Raji (cell line): ENCODE results near the gene B3GNT2.

Experiments used
- POLR2A ChIP-seq: IDR thresholded peaks from 2 replicates; pipeline ENCODE4 v1.6.1; 2011; ENCODE audit warnings: low read depth, low read length, control low read depth; ENCODE audit not compliant: insufficient read depth

B3GNT2 gene

GRCh38 chr2:62178741-62179271 is 17.1 kb upstream of the B3GNT2 start:
- no peak for TF ChIP-seq POLR2A

DNA sequence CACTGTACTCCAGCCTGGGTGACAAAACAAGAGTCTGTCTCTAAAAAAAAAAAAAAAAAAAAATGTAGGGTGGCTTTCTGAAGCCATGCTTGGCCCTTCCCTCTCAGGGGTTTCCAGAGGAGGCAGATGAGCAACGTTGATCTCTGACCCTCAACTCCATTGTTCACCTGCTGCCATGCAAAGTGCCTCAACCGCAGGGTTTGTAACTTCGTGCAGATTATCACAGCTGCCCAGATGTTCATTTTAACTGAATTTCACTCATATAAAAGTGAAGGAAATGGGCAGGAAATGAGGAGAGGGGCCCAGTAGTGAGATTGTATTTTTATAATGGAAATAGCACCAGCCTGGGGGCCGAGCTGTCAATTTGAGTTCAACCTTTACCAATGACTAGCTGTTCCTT is 14.9 kb upstream of the B3GNT2 start:
- TF ChIP-seq POLR2A, result no peak

GRCh38 chr2:62181843-62182242 is 14.1 kb upstream of the B3GNT2 start:
- TF ChIP-seq POLR2A, result no peak

DNA sequence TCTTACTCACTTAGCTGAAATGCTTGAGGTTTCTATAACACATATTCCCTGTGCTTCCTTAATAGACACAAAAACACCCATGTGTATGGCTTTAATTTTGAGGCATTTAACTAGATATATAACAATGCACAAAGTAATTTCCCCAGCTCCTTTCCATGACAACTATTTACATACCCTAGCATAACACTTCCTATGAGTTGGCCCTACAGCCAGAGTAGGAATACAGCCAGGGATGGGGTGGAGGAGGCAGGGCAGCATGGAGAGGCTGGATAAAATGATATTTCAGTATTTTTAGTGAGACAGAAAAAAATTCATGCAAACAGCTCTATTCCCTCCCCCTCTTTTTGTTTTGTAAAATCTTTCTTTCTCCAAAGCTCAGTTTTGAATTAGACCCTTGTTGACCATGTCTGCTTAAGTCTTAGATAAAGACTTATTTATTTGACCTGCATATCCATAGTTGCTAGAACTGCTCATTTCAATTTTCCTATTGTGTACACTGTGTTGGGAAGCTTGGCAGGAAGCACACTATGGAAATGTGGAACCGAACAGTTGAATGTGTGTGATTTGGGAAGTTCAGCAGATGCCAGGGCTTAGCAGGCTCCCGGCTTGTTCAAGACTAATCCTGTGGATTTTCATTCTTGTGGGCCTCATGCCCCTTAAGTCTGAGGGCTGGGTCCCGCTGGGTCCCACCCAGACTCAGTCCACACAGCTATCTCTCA is 11.2 kb upstream of the B3GNT2 start:
- TF ChIP-seq POLR2A, result no peak

GRCh38 chr2:62185475-62186155 is 10.3 kb upstream of the B3GNT2 start:
- TF ChIP-seq POLR2A, result no peak

DNA sequence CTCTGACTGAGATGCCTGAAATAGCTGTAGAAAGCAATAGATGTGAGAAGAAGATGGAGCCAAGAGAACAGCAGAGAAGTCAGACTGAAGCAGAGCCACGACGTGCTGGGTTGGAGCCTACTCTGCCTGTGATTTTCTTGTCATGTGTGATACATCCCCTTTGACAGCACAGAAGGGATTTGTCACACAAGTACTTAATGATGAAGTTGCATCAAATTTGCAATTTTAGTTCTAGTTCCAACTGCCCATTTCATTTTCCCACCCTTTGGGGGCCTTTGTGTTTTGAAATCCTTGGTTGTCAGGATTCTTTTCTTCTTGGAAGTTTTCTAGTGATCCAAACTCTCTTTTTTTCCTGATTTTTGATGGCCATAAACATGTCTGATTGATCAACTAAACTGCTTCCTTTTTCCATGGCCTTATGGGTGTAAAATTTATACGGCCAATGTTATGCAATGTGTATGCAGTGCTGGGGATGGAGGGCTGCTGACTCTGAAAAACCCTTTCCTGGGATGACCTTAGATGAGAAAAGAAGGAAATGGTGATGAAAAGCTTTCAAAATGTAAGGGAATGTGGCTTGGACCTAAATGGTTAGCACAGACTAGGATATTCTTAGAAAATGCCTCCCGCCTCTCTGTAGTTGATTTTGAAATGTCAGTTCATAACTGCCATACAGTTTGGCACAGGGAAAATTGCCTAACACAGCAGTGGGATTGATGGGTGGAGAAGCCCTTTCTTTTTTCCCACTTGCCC is 9.6 kb upstream of the B3GNT2 start:
- no peak for TF ChIP-seq POLR2A

- no peak for TF ChIP-seq POLR2A
These were observed 8.7 kb upstream of the B3GNT2 start for GRCh38 chr2:62187246-62187645.

GRCh38 chr2:62188416-62188815 is 7.5 kb upstream of the B3GNT2 start:
- TF ChIP-seq POLR2A, result no peak

GRCh38 chr2:62189196-62189595 is 6.7 kb upstream of the B3GNT2 start:
- no peak for TF ChIP-seq POLR2A

DNA sequence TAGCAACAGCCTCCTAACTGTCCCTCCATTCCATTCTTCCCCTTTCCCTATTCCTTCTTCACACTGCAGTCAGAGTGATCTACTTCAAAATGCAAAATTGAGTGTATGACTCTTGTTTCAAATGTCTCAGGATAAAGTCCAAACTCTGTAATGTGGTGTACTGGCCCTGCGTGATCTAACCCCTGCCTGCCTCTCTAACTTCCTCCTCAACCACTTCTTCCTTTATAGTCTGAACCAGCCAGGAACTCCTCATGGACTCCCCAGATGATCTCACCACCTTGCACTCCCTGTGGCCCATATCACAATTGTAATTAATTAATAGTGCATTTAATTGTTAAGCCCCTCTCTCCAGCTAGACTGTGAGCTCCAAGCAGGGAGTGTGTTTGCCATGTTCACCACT is 3.1 kb upstream of the B3GNT2 start:
- TF ChIP-seq POLR2A, result no peak

GRCh38 chr2:62194558-62195420 is 1.1 kb upstream of the B3GNT2 start:
- no peak for TF ChIP-seq POLR2A

- no peak for TF ChIP-seq POLR2A
These were observed 475 bp downstream of the B3GNT2 start for GRCh38 chr2:62196278-62196901.

- no peak for TF ChIP-seq POLR2A
These were observed 1.4 kb downstream of the B3GNT2 start for GRCh38 chr2:62197011-62197924.
